Left ventricle myocardium superior (tissue), 1 donor: ENCODE data around the gene LDHAL6A. TPM values are rescaled to one million over a fixed set of nuclear protein-coding genes. Genes with fewer than 3 reads are reported as not detected.

Experiments
- total RNA-seq: library from RNA; stranded (reverse); fragmentation: NEBNext Ultra II Directional; extraction: Animal tissue kit (Norgen Biotek cat#: 25700); gene quantifications from one replicate; pipeline ENCODE4 v1.2.1, GENCODE V29; 2021
- donor health status: DM: no; HTN: yes; CAD: no; lungs with severe emphysema.

Gene LDHAL6A
- total RNA-seq, 1 donor from 2014 or later: not detected

Other genes with a start within 250 kb of the LDHAL6A start
- not detected for gene SAA4, start 219.1 kb upstream of the LDHAL6A start, total RNA-seq
- 2.8 TPM for gene SAA2, start 207.2 kb upstream of the LDHAL6A start, total RNA-seq
- gene SAA1, start 189.6 kb upstream of the LDHAL6A start, total RNA-seq: 7.1 TPM
- 12.4 TPM for gene HPS5, start 133.7 kb upstream of the LDHAL6A start, total RNA-seq
- 26.6 TPM for gene GTF2H1, start 133.3 kb upstream of the LDHAL6A start, total RNA-seq
- gene LDHA, start 61.3 kb upstream of the LDHAL6A start, total RNA-seq: 332 TPM
- gene LDHC, start 43.5 kb upstream of the LDHAL6A start, total RNA-seq: not detected
- 63.3 TPM for gene TSG101, start 71.1 kb downstream of the LDHAL6A start, total RNA-seq
- 18.5 TPM for gene UEVLD, start 132.9 kb downstream of the LDHAL6A start, total RNA-seq
- gene MISFA, start 143.9 kb downstream of the LDHAL6A start, total RNA-seq: 10.3 TPM
- gene SPTY2D1, start 178.5 kb downstream of the LDHAL6A start, total RNA-seq: 9.4 TPM
- 4.5 TPM for gene TMEM86A, start 242.9 kb downstream of the LDHAL6A start, total RNA-seq